C4-2B (cell line): ENCODE data around the gene LFNG.

Source experiments
- ZFX ChIP-seq: fragments of 450-650 bp; IDR thresholded peaks from 2 replicates; pipeline ENCODE4 v1.6.1; 2017
- TF ChIP-seq, protein P1 (sequence below): fragments of 450-650 bp; conservative IDR thresholded peaks from 2 replicates; pipeline ENCODE4 v1.5.1; 2017; ENCODE audit warnings: mild to moderate bottlenecking

- TF ChIP-seq, protein P1, sequence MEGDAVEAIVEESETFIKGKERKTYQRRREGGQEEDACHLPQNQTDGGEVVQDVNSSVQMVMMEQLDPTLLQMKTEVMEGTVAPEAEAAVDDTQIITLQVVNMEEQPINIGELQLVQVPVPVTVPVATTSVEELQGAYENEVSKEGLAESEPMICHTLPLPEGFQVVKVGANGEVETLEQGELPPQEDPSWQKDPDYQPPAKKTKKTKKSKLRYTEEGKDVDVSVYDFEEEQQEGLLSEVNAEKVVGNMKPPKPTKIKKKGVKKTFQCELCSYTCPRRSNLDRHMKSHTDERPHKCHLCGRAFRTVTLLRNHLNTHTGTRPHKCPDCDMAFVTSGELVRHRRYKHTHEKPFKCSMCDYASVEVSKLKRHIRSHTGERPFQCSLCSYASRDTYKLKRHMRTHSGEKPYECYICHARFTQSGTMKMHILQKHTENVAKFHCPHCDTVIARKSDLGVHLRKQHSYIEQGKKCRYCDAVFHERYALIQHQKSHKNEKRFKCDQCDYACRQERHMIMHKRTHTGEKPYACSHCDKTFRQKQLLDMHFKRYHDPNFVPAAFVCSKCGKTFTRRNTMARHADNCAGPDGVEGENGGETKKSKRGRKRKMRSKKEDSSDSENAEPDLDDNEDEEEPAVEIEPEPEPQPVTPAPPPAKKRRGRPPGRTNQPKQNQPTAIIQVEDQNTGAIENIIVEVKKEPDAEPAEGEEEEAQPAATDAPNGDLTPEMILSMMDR: no peak
- TF ChIP-seq ZFX: no peak
Measured at GRCh38 chr7:2539031-2539911, 19.7 kb downstream of the LFNG start.
